DMS114 treated with DMSO at 0.1 percent for 48 hours (cell line): Measurements from ENCODE around the gene ZBTB20.

Source experiments
- DNase-seq: peaks from one replicate; lab custom pipeline; 2025; ENCODE audit not compliant: unreplicated experiment; lab: John Stamatoyannopoulos, UW

Gene ZBTB20

GRCh38 chr3:114553949-114554593 lies 593.0 kb downstream of the ZBTB20 start:
- DNase-seq = no peak

GRCh38 chr3:114552527-114552812 lies 594.6 kb downstream of the ZBTB20 start:
- DNase-seq = no peak

GRCh38 chr3:114551770-114552526 lies 595.1 kb downstream of the ZBTB20 start:
- DNase-seq = no peak

- no peak for DNase-seq
Observed at GRCh38 chr3:114550165-114550564, 596.9 kb downstream of the ZBTB20 start.

DNA sequence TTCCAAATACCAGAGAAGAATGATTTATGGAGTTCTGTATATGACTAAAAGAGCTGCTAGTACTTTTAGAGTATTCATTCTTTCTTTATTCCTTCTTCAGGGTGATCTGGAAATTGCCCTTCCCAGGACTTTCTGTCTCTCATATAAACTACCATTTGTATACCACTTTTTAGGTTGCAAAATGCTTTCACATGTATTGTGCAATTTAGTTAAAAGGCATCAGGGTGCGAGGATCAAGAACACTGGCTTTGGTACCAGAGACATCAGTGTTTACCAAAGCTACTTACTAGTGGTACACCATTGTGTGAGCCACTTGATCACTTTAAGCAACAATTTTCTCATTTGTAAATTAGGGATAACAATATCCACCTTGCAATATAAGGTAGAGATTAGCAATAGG lies 601.9 kb downstream of the ZBTB20 start:
- no peak for DNase-seq

- DNase-seq = no peak
Observed at GRCh38 chr3:114542359-114542758, 604.7 kb downstream of the ZBTB20 start.

- no peak for DNase-seq
Observed at GRCh38 chr3:114539525-114539924, 607.6 kb downstream of the ZBTB20 start.

DNA sequence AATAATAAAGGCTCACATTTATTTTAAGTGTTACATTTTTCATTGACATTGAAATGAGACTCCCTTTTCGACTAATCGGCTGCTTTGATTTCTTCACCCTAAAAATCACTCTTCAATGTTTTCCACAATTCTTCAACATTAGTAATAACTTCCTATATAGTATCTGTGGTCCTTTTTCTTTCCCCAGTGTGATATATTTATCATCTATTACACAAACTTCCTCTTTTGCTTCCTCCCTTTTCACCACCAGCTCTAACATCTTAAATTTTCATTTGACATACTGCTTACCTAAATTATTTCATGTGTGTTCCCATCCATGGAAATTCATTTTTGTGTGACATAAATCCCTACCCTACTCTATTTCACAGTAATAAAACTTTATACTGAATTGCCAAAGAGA lies 608.9 kb downstream of the ZBTB20 start:
- DNase-seq = no peak

DNA sequence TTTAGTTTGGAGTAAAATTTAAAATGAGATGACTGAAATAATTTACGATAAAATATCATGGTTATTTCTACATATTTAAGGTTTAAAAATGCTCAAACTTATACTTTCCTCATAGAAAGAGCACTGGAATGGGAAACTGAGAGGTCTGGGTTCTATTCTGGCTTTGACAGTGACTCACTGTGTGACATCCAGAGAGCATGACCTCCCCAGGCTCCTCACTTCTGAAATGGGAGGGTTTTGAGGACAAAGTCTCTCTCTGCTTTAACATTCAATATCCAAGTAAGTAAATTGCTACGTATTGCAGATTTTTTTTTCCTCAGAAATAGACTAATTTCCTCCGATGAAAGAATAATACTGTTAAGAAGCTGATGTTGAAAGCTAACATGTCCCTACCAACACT lies 618.6 kb downstream of the ZBTB20 start:
- no peak for DNase-seq

- DNase-seq = no peak
Observed at GRCh38 chr3:114527036-114527644, 619.9 kb downstream of the ZBTB20 start.

DNA sequence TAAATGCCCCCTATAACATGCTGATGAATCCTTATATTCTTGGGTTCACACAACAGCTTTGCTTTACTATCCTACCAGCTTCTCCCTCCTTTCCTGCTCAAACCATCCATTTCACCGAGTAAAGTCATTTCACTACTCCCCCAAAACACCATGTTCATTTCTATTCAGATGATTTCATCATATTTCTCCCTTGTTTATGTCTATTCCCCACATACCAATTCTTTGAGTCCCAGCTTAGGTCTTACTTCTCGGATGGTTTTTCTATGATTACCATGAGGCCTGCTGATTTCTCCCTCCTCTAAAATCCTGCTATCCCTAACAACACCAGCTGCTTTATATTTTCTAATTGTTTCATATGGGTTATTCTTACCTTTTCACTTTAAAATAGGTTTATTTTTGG lies 621.8 kb downstream of the ZBTB20 start:
- no peak for DNase-seq

DNA sequence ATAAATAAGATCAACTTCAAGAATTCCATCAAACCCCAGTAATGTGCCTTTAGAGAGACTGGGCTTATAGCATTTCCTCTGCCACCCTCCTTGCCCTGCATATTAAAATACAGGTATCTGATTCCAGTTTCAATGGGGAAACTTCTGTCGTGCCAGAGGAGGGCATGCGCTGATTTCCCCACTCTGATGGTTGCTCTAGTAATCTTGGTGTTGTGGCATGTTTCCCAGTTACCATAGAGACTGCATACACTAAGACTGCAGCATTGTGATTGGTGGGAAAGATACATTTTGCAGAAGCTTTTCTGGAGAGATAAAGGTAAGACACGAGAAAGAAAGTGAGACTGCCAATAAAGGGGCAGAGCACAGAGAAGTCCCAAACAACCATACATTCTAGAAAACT lies 627.7 kb downstream of the ZBTB20 start:
- no peak for DNase-seq

DNA sequence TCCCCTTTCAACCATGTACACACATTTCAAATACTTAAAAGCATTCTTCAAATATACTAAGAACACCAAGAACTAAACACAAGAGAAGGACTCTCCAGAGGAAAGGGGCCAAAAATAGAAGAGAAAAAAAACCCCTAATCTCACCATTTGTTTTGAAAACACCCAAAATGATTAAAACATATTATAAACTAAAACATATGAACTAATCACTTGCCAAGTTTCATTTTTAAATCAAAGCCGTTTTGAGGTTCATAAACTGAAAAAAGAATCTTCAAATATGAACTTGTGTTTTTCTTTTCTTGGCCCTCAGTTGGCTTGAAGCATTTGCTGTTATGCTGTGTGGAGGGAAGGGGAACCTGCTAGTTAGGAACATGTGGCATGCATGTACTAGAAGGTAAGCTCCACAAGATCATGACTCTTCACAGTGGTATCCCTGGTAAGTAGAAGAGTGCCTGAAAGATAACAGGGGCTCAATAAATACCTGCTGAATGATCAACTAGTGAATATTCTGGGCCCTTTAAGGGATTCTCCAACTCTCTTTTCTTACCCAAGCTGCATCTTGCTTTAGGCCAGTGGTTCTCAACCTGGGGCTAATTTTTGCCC lies 628.8 kb downstream of the ZBTB20 start:
- no peak for DNase-seq

DNA sequence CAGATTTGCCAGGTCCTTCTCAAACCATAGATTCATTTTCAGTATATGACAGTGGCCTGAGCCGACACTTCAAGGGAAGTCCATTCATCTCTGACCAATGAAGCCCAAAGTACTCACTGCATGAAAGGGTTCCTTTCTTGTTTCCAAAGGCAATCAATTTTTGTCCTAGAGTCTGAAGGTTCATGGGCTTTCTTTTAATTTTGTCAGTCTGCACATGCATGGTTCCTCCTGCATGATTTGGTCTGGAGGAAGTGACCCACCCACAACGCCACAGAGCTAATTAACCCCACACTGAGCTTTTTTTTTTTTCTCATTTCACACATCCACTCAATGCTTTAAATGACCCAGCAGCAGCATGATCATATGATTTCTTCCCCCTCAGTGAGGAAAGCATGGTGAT lies 636.9 kb downstream of the ZBTB20 start:
- DNase-seq = no peak

GRCh38 chr3:114509756-114510155 lies 637.3 kb downstream of the ZBTB20 start:
- DNase-seq = no peak

- DNase-seq = no peak
Observed at GRCh38 chr3:114508976-114509375, 638.1 kb downstream of the ZBTB20 start.

DNA sequence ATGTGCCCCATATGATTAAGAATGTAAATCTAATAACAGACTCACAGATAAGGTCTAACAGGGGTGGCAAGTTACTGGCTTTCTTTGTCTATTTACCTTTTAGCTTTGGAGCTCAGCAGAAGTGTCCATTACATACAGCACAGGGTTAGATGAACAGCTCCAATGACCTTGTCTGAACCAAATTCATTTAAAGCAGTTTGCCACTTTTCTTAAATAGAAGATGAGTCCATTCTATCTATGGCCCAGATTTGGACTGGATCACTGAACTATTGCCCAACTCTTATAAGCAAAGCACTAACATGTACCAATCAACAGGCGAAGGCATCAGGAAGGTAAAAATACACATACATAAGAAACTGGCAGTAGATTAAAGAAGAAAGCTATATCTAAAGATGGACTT lies 638.9 kb downstream of the ZBTB20 start:
- DNase-seq = no peak

DNA sequence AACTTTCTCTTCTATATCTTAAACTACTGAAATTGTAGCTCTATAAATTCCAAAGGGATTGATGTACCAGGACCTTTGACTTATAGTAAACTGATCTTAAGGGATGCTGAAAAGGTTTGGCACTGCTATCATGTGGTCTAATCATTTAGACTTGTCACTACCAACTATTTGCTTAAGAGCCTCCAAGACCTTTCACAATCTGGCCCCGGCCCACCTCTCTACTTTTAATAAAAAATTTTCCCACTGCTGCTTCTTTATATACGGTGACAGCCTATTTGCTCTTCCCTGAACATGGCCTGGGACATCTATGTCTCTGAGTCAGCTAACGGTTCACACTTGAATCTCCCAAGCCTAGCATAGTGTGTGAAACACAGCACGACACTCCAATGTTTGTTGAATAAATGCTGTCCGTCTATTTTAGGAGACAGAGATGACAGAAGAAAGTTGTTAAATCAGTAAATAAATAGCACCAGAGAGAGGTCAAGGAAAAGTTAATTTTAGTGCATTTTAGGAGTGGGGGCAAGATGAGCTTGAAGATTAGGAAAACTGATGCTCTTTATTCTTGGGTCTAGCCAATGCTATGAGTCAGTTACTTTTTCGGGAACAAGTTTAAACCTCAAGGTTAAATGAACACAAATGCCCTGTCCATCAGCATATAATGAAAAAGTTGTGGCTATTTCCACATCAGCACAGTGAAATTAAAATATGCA lies 640.3 kb downstream of the ZBTB20 start:
- DNase-seq = no peak

GRCh38 chr3:114504941-114505628 lies 642.0 kb downstream of the ZBTB20 start:
- no peak for DNase-seq

DNA sequence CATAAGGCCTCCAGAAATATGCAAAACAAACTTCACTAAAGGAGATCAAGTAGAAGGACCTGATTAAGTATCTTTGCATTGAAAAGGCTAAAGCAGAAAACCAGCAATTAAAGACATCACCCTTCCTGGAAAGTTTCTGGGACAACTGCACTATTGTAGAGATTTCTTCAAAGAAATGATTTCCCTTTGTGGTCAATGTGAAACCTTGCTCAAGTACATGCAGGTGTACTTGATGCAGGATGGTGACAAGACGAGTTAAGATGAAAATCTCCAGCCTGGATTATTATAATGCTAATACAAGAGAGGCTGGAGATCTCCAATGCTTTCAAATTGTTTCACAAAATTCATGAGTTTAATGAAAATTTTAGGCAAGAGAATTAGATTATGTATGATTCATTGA lies 644.9 kb downstream of the ZBTB20 start:
- DNase-seq = no peak

DNA sequence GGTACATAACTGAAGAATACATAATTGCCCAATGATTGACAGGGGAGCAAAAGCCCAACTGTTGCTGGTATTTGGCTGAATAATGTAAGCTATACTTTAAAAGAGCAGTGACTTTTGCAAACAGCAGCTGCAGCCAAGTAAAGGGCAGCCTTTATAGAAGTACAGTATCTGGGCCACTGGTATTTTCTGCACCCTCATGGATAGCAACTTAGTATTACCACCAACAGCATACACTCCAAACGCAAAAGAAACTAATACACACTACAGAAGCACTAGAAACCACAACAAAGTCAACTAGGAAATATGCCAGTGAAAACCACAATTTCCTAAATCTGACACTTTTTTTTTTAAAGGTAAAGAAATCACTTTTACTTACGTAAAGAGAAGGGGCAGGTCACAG lies 647.1 kb downstream of the ZBTB20 start:
- DNase-seq = no peak
